AG09319 (cell line): Measurements from ENCODE around the gene SULT1A1.

Experiments used
- DNase-seq: peaks from one replicate; pipeline ENCODE4 v3.0.0-alpha.2; 2010; ENCODE audit warnings: low read depth; ENCODE audit errors: extremely low read depth
- TF ChIP-seq, protein P1 (sequence below): IDR thresholded peaks from 2 replicates; pipeline ENCODE4 v1.5.1; 2011; ENCODE audit warnings: low read depth, mild to moderate bottlenecking, inconsistent platforms, low read length, moderate library complexity

The SULT1A1 gene

DNA sequence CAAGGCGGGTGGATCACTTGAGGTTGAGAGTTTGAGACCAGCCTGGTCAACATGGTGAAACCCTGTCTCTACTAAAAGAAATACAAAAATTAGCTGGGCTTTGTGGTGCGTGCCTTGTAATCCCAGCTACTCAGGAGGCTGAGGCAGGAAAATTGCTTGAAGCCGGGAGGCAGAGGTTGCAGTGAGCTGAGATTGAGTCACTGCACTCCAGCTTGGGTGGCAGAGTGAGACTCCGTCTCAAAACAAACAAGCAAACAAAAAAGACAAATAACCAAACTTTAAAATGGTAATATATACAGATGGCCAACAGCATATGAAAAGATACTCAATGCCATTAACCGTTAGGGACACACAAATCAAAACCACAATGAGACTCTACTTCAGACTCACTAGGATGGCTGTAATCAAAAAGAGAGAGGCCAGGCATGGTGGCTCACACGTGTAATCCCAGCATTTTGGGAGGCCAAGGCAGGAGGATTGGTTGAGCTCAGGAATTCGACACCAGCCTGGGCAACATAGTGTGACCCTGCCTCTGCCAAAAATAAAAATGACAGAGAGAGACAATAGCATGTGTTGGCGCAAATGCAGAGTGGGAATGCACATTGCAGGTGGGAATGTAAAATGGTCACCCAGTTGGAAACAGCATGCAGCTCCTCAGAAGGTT, 34.3 kb downstream of the SULT1A1 start:
- TF ChIP-seq, protein P1, sequence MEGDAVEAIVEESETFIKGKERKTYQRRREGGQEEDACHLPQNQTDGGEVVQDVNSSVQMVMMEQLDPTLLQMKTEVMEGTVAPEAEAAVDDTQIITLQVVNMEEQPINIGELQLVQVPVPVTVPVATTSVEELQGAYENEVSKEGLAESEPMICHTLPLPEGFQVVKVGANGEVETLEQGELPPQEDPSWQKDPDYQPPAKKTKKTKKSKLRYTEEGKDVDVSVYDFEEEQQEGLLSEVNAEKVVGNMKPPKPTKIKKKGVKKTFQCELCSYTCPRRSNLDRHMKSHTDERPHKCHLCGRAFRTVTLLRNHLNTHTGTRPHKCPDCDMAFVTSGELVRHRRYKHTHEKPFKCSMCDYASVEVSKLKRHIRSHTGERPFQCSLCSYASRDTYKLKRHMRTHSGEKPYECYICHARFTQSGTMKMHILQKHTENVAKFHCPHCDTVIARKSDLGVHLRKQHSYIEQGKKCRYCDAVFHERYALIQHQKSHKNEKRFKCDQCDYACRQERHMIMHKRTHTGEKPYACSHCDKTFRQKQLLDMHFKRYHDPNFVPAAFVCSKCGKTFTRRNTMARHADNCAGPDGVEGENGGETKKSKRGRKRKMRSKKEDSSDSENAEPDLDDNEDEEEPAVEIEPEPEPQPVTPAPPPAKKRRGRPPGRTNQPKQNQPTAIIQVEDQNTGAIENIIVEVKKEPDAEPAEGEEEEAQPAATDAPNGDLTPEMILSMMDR = no peak
- DNase-seq = no peak

DNA sequence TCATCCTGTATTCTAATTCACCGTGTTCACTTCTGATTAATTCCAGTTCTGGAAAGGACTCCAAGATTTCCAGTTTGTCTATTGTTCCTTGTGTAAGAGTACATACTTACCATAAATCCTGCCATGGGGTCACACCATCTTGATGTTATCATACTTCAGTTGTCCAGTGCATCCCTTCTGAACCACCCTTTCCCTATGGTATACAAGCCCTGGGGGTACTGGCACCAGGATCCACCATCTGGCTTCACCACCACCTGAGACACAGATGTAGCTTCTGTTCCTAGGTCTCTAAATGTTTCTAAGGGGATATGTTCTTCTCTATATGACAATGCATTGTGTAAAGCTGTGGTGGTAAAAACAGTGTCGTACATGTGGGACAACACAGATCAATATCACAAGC, 34.9 kb downstream of the SULT1A1 start:
- DNase-seq = no peak
- TF ChIP-seq, protein P1 = no peak

DNA sequence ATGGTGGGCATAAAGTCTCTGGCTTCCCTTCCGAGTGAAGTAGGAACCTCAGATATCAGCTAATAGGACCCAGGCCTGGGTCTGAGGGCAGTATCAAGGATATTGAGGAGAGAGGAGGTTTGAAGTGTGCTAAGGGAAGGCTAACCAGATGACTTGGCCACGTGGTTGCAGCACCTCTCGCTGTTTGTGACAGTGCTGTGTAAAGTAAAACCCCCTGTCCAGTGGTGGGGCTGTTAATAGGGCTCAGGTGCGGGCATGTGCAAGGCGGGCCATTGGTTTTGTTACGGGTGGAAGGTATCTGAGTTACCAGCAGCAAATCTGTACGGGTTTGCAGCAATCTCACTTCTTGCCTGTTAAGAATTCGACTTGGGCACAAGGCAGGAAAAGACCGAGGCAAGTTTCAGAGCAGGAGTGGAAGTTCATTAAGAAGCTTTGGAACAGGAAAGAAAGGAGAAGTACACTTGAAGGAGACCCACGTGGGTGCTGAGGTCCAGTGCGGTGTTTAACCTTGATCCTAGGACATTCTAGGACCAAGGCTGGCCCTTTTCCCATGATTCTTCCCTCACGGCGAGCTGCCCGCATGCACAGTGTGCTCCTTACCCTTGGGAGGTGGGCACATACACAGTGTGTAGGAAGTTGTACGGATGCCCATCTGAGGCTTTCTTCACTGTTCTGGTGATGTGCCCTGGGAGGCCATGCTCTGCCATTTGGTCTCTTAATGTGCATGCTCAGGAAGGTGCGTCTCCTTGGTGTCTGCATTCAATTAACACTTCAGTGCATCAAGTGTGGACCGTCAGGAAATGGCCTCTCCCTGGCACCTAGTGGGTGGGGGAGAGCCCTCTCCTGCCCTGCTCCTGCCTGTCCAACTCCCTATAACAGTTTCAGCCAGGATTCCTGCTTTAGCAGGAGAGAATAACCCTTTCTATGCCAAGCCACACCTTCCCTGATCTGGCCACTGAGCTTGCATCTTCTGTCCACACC, 35.8 kb downstream of the SULT1A1 start:
- TF ChIP-seq, protein P1 = no peak
- DNase-seq = no peak

DNA sequence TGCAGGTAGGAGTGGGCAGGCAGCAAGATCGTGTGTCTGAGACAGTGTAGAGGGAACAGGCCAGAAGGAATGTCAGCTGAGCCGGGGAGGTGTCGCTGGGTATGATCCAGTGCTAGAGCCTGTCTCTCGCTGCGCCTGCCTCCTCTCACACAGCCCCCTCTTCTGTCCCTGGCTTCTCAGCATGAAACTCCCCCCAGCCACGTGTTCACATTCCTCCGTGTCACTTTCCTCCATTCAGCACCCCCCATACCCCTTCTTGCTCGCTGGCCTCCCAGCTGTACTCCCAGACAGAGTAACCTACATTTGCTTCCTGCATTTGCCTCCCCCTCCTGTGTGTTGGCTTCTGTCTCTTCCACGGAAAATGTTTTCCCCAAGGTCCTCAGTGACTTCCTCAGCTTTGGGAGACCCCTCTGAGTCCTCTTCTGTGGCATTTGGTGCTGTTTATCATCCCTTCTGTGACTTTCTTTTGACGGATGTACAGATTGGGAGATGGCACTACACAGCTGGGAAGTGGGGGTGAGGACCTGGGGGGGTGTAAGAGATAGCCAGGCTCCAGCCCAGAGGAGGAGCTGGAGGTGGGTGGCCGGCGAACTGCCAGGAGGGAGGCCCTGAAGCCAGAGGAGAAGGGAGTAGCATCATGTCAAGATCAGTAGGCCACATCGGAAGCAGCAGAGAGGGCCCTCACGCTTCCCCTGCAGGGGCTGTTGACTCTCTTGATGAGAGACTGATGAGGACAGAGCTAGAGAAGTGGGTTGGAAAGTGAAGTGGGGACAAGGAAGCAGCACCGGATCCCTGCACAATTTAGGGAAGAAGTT, 36.9 kb downstream of the SULT1A1 start:
- DNase-seq = no peak
- TF ChIP-seq, protein P1 = no peak

DNA sequence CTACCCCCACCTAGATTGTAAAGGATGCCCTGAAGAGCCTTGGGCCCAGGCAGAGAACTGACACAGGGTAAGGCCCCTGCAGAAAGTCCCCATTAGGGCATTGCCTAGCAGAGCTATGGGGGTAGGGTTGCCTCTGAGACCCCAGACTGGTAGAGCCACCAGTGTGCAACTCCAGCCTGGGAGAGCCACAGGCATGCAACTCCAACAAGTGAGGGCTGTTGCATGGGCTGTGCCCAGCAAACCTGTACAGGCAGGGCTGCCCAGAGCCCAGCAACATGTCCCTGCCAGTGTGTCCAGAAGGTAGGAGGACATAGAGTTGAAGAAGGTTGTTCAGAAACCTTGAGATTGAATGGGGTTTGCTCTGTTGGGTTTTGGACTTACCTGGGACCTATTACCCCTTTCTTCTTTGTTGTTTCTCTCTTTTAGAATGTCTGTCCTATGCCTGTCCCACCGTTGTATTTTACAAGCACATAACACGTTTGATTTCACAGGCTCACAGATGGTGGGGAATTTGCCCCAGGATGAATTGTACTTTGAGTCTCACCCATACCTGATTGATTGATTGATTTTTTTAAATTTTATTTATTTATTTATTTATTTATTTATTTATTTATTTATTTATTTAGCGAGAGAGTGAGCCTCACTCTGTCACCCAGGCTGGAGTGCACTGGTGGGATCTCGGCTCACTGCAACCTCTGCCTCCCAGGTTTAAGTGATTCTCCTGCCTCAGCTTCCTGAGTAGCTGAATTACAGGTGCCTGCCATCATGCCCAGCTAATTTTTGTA, 39.7 kb downstream of the SULT1A1 start:
- TF ChIP-seq, protein P1 = no peak
- DNase-seq = no peak

DNA sequence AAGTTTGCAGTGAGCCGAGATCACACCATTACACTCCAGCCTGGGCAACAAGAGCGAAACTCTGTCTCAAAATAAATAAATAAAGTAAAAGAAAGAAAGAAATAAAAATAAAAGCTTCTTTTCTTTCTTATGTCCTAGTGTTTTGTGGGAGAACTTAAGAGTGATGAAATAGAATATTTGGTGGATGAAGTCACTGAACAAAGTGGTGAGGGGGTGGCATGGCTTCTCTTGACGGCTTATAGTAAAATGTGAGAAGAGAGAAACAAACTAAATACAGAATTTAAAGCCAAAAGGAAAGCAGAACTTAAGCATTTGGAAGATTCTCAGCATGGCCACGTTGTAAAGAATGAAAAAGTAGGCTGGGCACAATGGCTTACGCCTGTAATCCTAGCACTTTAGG, 40.8 kb downstream of the SULT1A1 start:
- TF ChIP-seq, protein P1 = no peak
- DNase-seq = no peak
